NCI-H2196 treated with DMSO at 0.1 percent for 48 hours (cell line): ENCODE data around the gene ACOT11.
"Not testable (repeated sequence)": the region's sequence is repeated elsewhere in the genome, so short reads cannot be mapped to it uniquely, and the experiment has no call there.

ENCODE experiments used
- DNase-seq: peaks from one replicate; lab custom pipeline; 2025; ENCODE audit not compliant: unreplicated experiment; lab: John Stamatoyannopoulos, UW

Gene ACOT11

GRCh38 chr1:54547601-54548388 is at the start of gene ACOT11:
TSS of gene ACOT11 (plus strand) at chr1:54548228. CDS start at chr1:54548310, 82 bp downstream.
- DNase-seq = peak; percentile 98

GRCh38 chr1:54498383-54499096 is 49.5 kb upstream of the ACOT11 start:
- DNase-seq = no peak

GRCh38 chr1:54499097-54499359 is 49.0 kb upstream of the ACOT11 start:
- DNase-seq = no peak

- DNase-seq = no peak
Observed at GRCh38 chr1:54499360-54500106, 48.5 kb upstream of the ACOT11 start.

- DNase-seq = no peak
Observed at GRCh38 chr1:54500107-54500431, 48.0 kb upstream of the ACOT11 start.

- no peak for DNase-seq
Observed at GRCh38 chr1:54501849-54502248, 46.2 kb upstream of the ACOT11 start.

GRCh38 chr1:54502342-54502741 is 45.7 kb upstream of the ACOT11 start:
- DNase-seq = no peak

GRCh38 chr1:54506594-54506993 is 41.4 kb upstream of the ACOT11 start:
- no peak for DNase-seq

- DNase-seq = no peak
Observed at GRCh38 chr1:54507033-54507870, 40.8 kb upstream of the ACOT11 start.

- no peak for DNase-seq
Observed at GRCh38 chr1:54510715-54511270, 37.2 kb upstream of the ACOT11 start.

GRCh38 chr1:54513921-54514580 is 34.0 kb upstream of the ACOT11 start:
- not testable (repeated sequence) for DNase-seq

- DNase-seq = no peak
Observed at GRCh38 chr1:54516249-54516920, 31.6 kb upstream of the ACOT11 start.

GRCh38 chr1:54517496-54517895 is 30.5 kb upstream of the ACOT11 start:
- no peak for DNase-seq

GRCh38 chr1:54518489-54518888 is 29.5 kb upstream of the ACOT11 start:
- no peak for DNase-seq

GRCh38 chr1:54519709-54520108 is 28.3 kb upstream of the ACOT11 start:
- no peak for DNase-seq

GRCh38 chr1:54520631-54521321 is 27.3 kb upstream of the ACOT11 start:
- no peak for DNase-seq

- not testable (repeated sequence) for DNase-seq
Observed at GRCh38 chr1:54526565-54526964, 21.5 kb upstream of the ACOT11 start.

GRCh38 chr1:54528613-54529012 is 19.4 kb upstream of the ACOT11 start:
- no peak for DNase-seq

- no peak for DNase-seq
Observed at GRCh38 chr1:54532033-54532432, 16.0 kb upstream of the ACOT11 start.
